Measurements from ENCODE around the gene NCR3LG1.

NCR3LG1 gene

GRCh38 chr11:17351510-17352176 lies at the start of gene NCR3LG1:
NCR3LG1 (plus strand) TSS chr11:17351800; CDS start chr11:17351970, 170 bp downstream.
- FAIRE-seq = no peak

- FAIRE-seq = no peak
These were observed 38.0 kb upstream of the NCR3LG1 start for GRCh38 chr11:17313349-17314231.

GRCh38 chr11:17314232-17314547 lies 37.4 kb upstream of the NCR3LG1 start:
- no peak for FAIRE-seq

GRCh38 chr11:17314904-17315426 lies 36.6 kb upstream of the NCR3LG1 start:
- FAIRE-seq = no peak

- FAIRE-seq = no peak
These were observed 22.6 kb upstream of the NCR3LG1 start for GRCh38 chr11:17328871-17329494.

GRCh38 chr11:17331669-17332068 lies 19.9 kb upstream of the NCR3LG1 start:
- no peak for FAIRE-seq

GRCh38 chr11:17333799-17334586 lies 17.6 kb upstream of the NCR3LG1 start:
- FAIRE-seq = no peak

- no peak for FAIRE-seq
These were observed 8.3 kb upstream of the NCR3LG1 start for GRCh38 chr11:17343257-17343656.

- FAIRE-seq = no peak
These were observed 7.7 kb upstream of the NCR3LG1 start for GRCh38 chr11:17343907-17344306.

GRCh38 chr11:17347676-17348075 lies 3.9 kb upstream of the NCR3LG1 start:
- no peak for FAIRE-seq

GRCh38 chr11:17350455-17351171 lies 987 bp upstream of the NCR3LG1 start:
- FAIRE-seq = no peak

- no peak for FAIRE-seq
These were observed 459 bp upstream of the NCR3LG1 start for GRCh38 chr11:17351172-17351509.

GRCh38 chr11:17352950-17353820 lies 1.6 kb downstream of the NCR3LG1 start:
- no peak for FAIRE-seq

GRCh38 chr11:17353821-17354600 lies 2.4 kb downstream of the NCR3LG1 start:
- no peak for FAIRE-seq

GRCh38 chr11:17354601-17354991 lies 3.0 kb downstream of the NCR3LG1 start:
- FAIRE-seq = peak; percentile 57

- no peak for FAIRE-seq
These were observed 14.9 kb downstream of the NCR3LG1 start for GRCh38 chr11:17366495-17366894.

GRCh38 chr11:17368551-17368950 lies 17.0 kb downstream of the NCR3LG1 start:
- FAIRE-seq = no peak

- no peak for FAIRE-seq
These were observed 17.5 kb downstream of the NCR3LG1 start for GRCh38 chr11:17369094-17369493.

- no peak for FAIRE-seq
These were observed 18.2 kb downstream of the NCR3LG1 start for GRCh38 chr11:17369684-17370243.

- FAIRE-seq = no peak
These were observed 20.0 kb downstream of the NCR3LG1 start for GRCh38 chr11:17371614-17372013.

Data from TTC549 (cell line).